A673 (cell line): ENCODE data around the gene SMARCC2.
"Not testable (repeated sequence)": the region's sequence is repeated elsewhere in the genome, so short reads cannot be mapped to it uniquely, and the experiment has no call there.

ENCODE experiments used
- CTCF ChIP-seq: fragments of 300-800, 200-600 bp; sonication (generic); conservative IDR thresholded peaks from 2 replicates; pipeline ENCODE4 v1.5.1; 2017; ENCODE audit warnings: low read depth, mild to moderate bottlenecking, antibody characterized with exemption, low read length, moderate library complexity, mixed read lengths
- EZH2 ChIP-seq: fragments of 200-600 bp; sonication (generic); IDR thresholded peaks from 2 replicates; pipeline ENCODE4 v1.6.1; 2017; ENCODE audit warnings: borderline replicate concordance, low read depth, mild to moderate bottlenecking, mixed read lengths, antibody characterized with exemption, low read length; ENCODE audit not compliant: poor library complexity, severe bottlenecking

- not testable (repeated sequence) for TF ChIP-seq CTCF, EZH2
Measured at GRCh38 chr12:56156464-56157200, 32.7 kb downstream of the SMARCC2 start.
